HG03460 (cell line): ENCODE measurements around the gene HOOK2.
"Not testable (repeated sequence)": the region's sequence is repeated elsewhere in the genome, so short reads cannot be mapped to it uniquely, and the experiment has no call there.

Experiments used
- ATAC-seq: cut with Tn5 transposase; IDR thresholded peaks from one replicate; pipeline ENCODE4 v1.9.1; 2021; ENCODE audit not compliant: unreplicated experiment

Gene HOOK2

GRCh38 chr19:12756150-12756883 is 19.0 kb downstream of the HOOK2 start:
- no peak for ATAC-seq

GRCh38 chr19:12754465-12755196 is 20.7 kb downstream of the HOOK2 start:
- ATAC-seq = no peak

GRCh38 chr19:12752056-12752781 is 23.1 kb downstream of the HOOK2 start:
- no peak for ATAC-seq

- ATAC-seq = no peak
These were observed 23.7 kb downstream of the HOOK2 start, which contains the start of gene BEST2 for GRCh38 chr19:12751635-12752034. TSS of gene BEST2 (plus strand) at chr19:12751791. CDS start at chr19:12752593, 802 bp downstream.

GRCh38 chr19:12750851-12751250 is 24.5 kb downstream of the HOOK2 start:
- no peak for ATAC-seq

GRCh38 chr19:12749938-12750521 is 25.3 kb downstream of the HOOK2 start:
- ATAC-seq = no peak

- no peak for ATAC-seq
These were observed 26.9 kb downstream of the HOOK2 start for GRCh38 chr19:12748489-12748888.

GRCh38 chr19:12745166-12745897 is 30.0 kb downstream of the HOOK2 start:
- no peak for ATAC-seq

GRCh38 chr19:12737835-12738351 is 37.5 kb downstream of the HOOK2 start:
- no peak for ATAC-seq

- ATAC-seq = peak; percentile 67
These were observed 38.1 kb downstream of the HOOK2 start, which contains the start of gene GET3 for GRCh38 chr19:12736995-12737834. TSS of gene GET3 (plus strand) at chr19:12737497. CDS start at chr19:12737506, 9 bp downstream.

- ATAC-seq = no peak
These were observed 41.8 kb downstream of the HOOK2 start for GRCh38 chr19:12733369-12734214.

GRCh38 chr19:12731337-12731736 is 44.0 kb downstream of the HOOK2 start:
- ATAC-seq = no peak

- ATAC-seq = no peak
These were observed 45.3 kb downstream of the HOOK2 start for GRCh38 chr19:12730064-12730463.

- no peak for ATAC-seq
These were observed 47.5 kb downstream of the HOOK2 start for GRCh38 chr19:12727745-12728433.

- no peak for ATAC-seq
These were observed 48.4 kb downstream of the HOOK2 start for GRCh38 chr19:12726988-12727316.

- ATAC-seq = not testable (repeated sequence)
These were observed 49.7 kb downstream of the HOOK2 start for GRCh38 chr19:12725612-12726011.

GRCh38 chr19:12723641-12724426 is 51.5 kb downstream of the HOOK2 start, which contains the start of gene TNPO2:
TSS of gene TNPO2 (minus strand) at chr19:12723932. CDS start at chr19:12720977, 2,955 bp downstream.
- no peak for ATAC-seq
